ENCODE measurements around the gene PDE6B.

GRCh38 chr4:665751-666435 lies 40.5 kb downstream of the PDE6B start:
- TF ChIP-seq, protein P1, sequence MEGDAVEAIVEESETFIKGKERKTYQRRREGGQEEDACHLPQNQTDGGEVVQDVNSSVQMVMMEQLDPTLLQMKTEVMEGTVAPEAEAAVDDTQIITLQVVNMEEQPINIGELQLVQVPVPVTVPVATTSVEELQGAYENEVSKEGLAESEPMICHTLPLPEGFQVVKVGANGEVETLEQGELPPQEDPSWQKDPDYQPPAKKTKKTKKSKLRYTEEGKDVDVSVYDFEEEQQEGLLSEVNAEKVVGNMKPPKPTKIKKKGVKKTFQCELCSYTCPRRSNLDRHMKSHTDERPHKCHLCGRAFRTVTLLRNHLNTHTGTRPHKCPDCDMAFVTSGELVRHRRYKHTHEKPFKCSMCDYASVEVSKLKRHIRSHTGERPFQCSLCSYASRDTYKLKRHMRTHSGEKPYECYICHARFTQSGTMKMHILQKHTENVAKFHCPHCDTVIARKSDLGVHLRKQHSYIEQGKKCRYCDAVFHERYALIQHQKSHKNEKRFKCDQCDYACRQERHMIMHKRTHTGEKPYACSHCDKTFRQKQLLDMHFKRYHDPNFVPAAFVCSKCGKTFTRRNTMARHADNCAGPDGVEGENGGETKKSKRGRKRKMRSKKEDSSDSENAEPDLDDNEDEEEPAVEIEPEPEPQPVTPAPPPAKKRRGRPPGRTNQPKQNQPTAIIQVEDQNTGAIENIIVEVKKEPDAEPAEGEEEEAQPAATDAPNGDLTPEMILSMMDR (IDR thresholded peaks at IDR 0.05), result no peak
- TF ChIP-seq POLR2A (IDR thresholded peaks at IDR 0.05; ENCODE audit: low read depth) (no peak), POLR2AphosphoS5 (IDR thresholded peaks at IDR 0.05) (no peak)

Data from esophagus muscularis mucosa (tissue), 3 donors.